ENCODE results near the gene AIFM1. TPM values are rescaled to one million over a fixed set of nuclear protein-coding genes. Genes with fewer than 3 reads are reported as not detected.

Gene AIFM1
- total RNA-seq, 1 donor from 2014 or later = 0.75 TPM

DNA sequence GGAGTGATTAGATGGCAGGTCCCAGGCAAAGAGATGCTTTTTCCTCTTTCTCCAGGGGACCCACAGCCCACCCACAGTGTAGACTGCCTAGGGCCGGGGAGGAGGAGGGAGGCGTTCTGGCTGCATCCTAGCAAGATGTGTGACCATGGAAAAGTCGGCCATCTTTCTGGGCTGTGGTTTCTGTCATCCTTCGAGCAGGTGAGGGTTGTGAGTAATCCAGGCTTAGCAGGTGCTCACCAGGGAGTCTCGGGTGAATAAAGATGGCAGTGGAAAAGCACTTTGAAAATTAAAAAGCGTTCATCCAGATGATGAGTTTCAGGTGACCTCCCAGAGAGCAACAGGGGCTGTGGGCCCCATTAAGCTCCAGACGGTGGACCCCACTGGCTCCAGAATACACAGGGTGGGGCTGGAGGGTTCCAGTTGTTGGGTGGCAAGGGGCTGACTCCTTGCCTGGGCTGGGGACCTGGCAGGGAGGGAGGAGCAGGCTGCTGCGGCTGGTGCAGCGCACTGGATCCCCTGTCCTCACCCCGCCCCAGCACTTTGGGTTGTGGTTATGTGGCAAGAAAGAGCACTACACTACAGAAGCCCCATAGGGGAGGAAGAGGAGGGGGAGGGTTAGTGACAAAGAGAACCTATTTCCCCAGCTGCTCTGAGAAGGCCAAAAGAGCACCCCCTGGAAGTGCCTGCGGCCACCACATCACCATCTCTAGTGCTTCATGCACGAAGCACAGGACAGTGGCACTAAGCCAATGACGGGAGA lies 79.0 kb downstream of the AIFM1 start:
- H3K27me3 ChIP-seq = no peaks in the 10 kb centered on the region
- no peaks in the 10 kb centered on the region for H3K9me3 ChIP-seq
- no peak overlapping the region for H3K4me3 ChIP-seq
- TF ChIP-seq CTCF (IDR thresholded peaks at IDR 0.05) = no peak
- intact Hi-C loops (cut with DNase I) = no loop called here
- peak overlapping the region in 1 of 2 donors; percentile 5 for H3K27ac ChIP-seq
- no peak for DNase-seq (ENCODE audit: low spot score in 2 of 2)
- peaks cover 0 to 6% of the 10 kb centered on the region in 2 donors for H3K4me1 ChIP-seq
- no peaks in the 10 kb centered on the region for H3K36me3 ChIP-seq

GRCh38 chrX:130085551-130086446 lies 79.8 kb downstream of the AIFM1 start:
- no peaks in the 10 kb centered on the region for H3K9me3 ChIP-seq
- no peak for DNase-seq (ENCODE audit: low spot score in 2 of 2)
- no peaks in the 10 kb centered on the region for H3K27me3 ChIP-seq
- intact Hi-C loops (cut with DNase I) = no loop called here
- no peak for TF ChIP-seq CTCF (IDR thresholded peaks at IDR 0.05)
- H3K27ac ChIP-seq = peak overlapping the region; percentile 5 to 11
- no peak overlapping the region for H3K4me3 ChIP-seq
- no peaks in the 10 kb centered on the region for H3K36me3 ChIP-seq
- H3K4me1 ChIP-seq = peaks cover 0 to 6% of the 10 kb centered on the region in 2 donors

DNA sequence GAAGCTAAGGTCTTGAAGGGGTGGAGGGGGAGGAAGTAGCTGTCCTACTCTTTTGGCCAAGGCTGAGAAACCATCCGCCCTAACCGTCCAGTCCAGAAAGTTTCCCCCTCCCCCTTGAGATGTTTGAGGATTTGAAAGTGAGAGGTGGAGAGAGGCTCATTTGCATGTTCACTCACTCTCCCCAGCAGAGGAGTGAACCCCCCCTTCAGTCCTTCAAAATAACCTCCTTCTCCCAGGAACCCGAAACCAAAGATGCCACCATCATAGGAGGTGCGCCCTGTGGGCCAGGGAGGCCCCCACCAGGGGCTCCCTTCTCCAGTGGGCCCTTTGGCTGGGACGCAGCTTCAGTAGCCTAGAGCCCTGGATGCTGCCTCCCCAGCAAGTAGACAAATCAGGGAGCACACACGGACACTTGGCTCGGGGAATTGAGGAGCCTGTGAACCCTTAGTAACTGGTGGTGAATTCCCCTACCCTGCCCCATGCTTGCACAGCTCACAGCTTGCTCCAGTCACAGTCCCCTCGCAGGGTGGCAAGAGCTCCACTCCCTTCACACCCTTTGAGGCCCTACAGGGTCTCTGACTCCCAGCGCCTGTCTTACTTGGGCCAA lies 80.9 kb downstream of the AIFM1 start:
- H3K27me3 ChIP-seq = no peaks in the 10 kb centered on the region
- H3K36me3 ChIP-seq = no peaks in the 10 kb centered on the region
- DNase-seq (ENCODE audit: low spot score in 2 of 2) = no peak
- TF ChIP-seq CTCF (IDR thresholded peaks at IDR 0.05) = no peak
- H3K27ac ChIP-seq = no peak overlapping the region
- no peak overlapping the region for H3K4me3 ChIP-seq
- intact Hi-C loops (cut with DNase I) = loop anchor here (5.0 kb wide), 1 partner anchor 88 kb away; the partner anchor contains the start of gene RAB33A
- H3K9me3 ChIP-seq = no peaks in the 10 kb centered on the region
- peaks cover 0 to 6% of the 10 kb centered on the region in 2 donors for H3K4me1 ChIP-seq

DNA sequence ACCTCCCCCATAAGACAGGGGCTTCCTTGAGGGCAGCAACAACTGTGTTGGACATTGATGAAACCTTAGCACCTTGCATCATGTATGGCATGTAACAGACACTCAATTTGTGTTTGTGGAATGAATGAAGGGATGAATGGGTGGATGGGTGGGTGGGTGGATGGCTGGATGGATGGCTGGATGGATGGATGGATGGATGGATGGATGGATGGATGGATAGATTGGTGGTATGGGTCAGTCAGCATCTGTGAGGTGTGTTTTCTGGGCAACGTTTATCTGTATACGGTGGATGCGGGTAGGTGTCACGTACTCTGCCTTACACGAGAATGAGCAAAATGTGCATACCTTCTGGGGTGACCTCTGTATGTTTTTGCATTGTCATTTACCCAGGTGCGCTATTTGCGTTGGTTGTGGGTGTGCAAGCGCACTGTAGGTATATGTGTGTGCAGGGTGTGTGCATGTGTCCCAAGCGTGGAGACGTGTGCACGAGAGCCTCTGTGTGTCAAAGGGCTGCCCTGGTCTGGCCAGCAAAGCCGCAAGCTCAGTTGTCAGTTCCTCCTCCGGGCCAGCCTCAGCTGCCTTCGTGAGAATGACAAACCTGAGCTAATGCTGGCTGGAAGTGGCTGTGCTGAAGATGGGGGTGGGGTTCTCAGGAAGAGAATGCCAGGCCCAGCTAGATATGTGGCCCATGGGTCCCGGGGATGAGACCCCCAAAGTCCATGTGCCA lies 81.8 kb downstream of the AIFM1 start:
- no peak for TF ChIP-seq CTCF (IDR thresholded peaks at IDR 0.05)
- no peak overlapping the region for H3K4me3 ChIP-seq
- intact Hi-C loops (cut with DNase I) = loop anchor here (5.0 kb wide), 1 partner anchor 88 kb away; the partner anchor contains the start of gene RAB33A
- H3K4me1 ChIP-seq = peaks cover 0 to 6% of the 10 kb centered on the region in 2 donors
- DNase-seq (ENCODE audit: low spot score in 2 of 2) = no peak
- no peaks in the 10 kb centered on the region for H3K27me3 ChIP-seq
- no peaks in the 10 kb centered on the region for H3K9me3 ChIP-seq
- no peak overlapping the region for H3K27ac ChIP-seq
- H3K36me3 ChIP-seq = no peaks in the 10 kb centered on the region

DNA sequence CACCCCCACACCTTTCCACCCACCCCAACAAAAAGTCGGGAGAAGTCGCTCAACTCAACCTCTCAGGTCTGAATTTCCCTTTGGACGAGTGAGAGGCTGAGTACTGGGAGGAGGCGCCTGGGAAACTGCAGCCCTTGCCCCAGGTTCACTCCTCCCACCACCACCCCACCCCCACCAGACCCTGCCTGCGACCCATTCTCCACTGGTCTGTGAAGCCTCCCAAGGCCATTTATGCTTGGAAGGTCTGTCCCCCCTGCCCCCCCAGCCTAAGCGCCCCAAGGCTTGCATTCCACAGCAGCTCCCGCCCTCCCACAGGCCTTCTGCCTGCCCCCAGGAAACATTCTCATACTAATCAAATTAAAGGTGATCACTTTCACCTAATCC lies 82.5 kb downstream of the AIFM1 start:
- DNase-seq (ENCODE audit: low spot score in 2 of 2) = no peak
- Histone ChIP-seq H3K4me3 (no peak overlapping the region), H3K9me3 (no peaks in the 10 kb centered on the region), H3K27me3 (no peaks in the 10 kb centered on the region), H3K4me1 (peaks cover 0 to 6% of the 10 kb centered on the region in 2 donors), H3K27ac (peak overlapping the region; percentile 19 to 31), H3K36me3 (no peaks in the 10 kb centered on the region)
- no peak for TF ChIP-seq CTCF (IDR thresholded peaks at IDR 0.05)
- intact Hi-C loops (cut with DNase I) = loop anchor here (5.0 kb wide), 1 partner anchor 89 kb away; the partner anchor contains the start of gene RAB33A

Data from ascending aorta (tissue), 2 donors.